Measurements from ENCODE around the gene FGF6.
A peak's percentile ranks its signal among the peaks of the same experiment; 100 is the strongest.

The FGF6 gene

GRCh38 chr12:4450551-4451112 lies 5.0 kb upstream of the FGF6 start:
- Histone ChIP-seq H3K4me3 (ENCODE audit: low read length) (no peak overlapping the region), H3K79me2 (ENCODE audit: low read length) (no peaks in the 10 kb centered on the region), H3K9ac (ENCODE audit: low read length) (no peak overlapping the region), H3K36me3 (replicated peaks; ENCODE audit: insufficient read depth, low read length) (no peaks in the 10 kb centered on the region), H3K4me1 (ENCODE audit: low read length) (peaks cover 8% of the 10 kb centered on the region; the same call in 1 of the 2 replicates), H3K9me2 (replicated peaks; ENCODE audit: insufficient read depth, low read length) (no peaks in the 10 kb centered on the region), H3K27ac (ENCODE audit: low read length) (no peak overlapping the region), H3F3A (ENCODE audit: insufficient read depth, low read length) (no peaks in the 10 kb centered on the region), H2AFZ (ENCODE audit: low read length) (no peak overlapping the region), H3K27me3 (replicated peaks; ENCODE audit: insufficient read depth, low read length) (no peaks in the 10 kb centered on the region), H3K4me2 (ENCODE audit: low read depth, low read length) (no peak overlapping the region), H3K9me3 (replicated peaks; ENCODE audit: insufficient read depth, low read length) (no peaks in the 10 kb centered on the region), H4K20me1 (ENCODE audit: insufficient read depth, low read length) (no peaks in the 10 kb centered on the region)
- DNase-seq: no peak
- TF ChIP-seq CTCF (IDR thresholded peaks at IDR 0.05; ENCODE audit: low read length) (no peak), EZH2 (optimal IDR thresholded peaks at IDR 0.05; ENCODE audit: low read depth, low read length) (no peak), EZH2phosphoT487 (IDR thresholded peaks at IDR 0.05; ENCODE audit: low read length) (no peak)

GRCh38 chr12:4449851-4450221 lies 4.2 kb upstream of the FGF6 start:
- Histone ChIP-seq H3K79me2 (ENCODE audit: low read length) (no peaks in the 10 kb centered on the region), H3K27me3 (replicated peaks; ENCODE audit: insufficient read depth, low read length) (no peaks in the 10 kb centered on the region), H2AFZ (ENCODE audit: low read length) (no peak overlapping the region), H3K9ac (ENCODE audit: low read length) (no peak overlapping the region), H3K4me3 (ENCODE audit: low read length) (no peak overlapping the region), H3K27ac (ENCODE audit: low read length) (no peak overlapping the region), H3K9me3 (replicated peaks; ENCODE audit: insufficient read depth, low read length) (no peaks in the 10 kb centered on the region), H3K4me2 (ENCODE audit: low read depth, low read length) (no peak overlapping the region), H3F3A (ENCODE audit: insufficient read depth, low read length) (no peaks in the 10 kb centered on the region), H3K9me2 (replicated peaks; ENCODE audit: insufficient read depth, low read length) (no peaks in the 10 kb centered on the region), H4K20me1 (ENCODE audit: insufficient read depth, low read length) (no peaks in the 10 kb centered on the region), H3K4me1 (ENCODE audit: low read length) (peaks cover 8% of the 10 kb centered on the region; the same call in 1 of the 2 replicates), H3K36me3 (replicated peaks; ENCODE audit: insufficient read depth, low read length) (no peaks in the 10 kb centered on the region)
- TF ChIP-seq EZH2phosphoT487 (IDR thresholded peaks at IDR 0.05; ENCODE audit: low read length) (no peak), EZH2 (optimal IDR thresholded peaks at IDR 0.05; ENCODE audit: low read depth, low read length) (no peak), CTCF (IDR thresholded peaks at IDR 0.05; ENCODE audit: low read length) (no peak)
- DNase-seq: peak; percentile 26

GRCh38 chr12:4448943-4449850 lies 3.6 kb upstream of the FGF6 start:
- H3K27me3 ChIP-seq (replicated peaks; ENCODE audit: insufficient read depth, low read length): no peaks in the 10 kb centered on the region
- no peak overlapping the region for H3K9ac ChIP-seq (ENCODE audit: low read length)
- DNase-seq: no peak
- H3K79me2 ChIP-seq (ENCODE audit: low read length): no peaks in the 10 kb centered on the region
- no peaks in the 10 kb centered on the region for H3K36me3 ChIP-seq (replicated peaks; ENCODE audit: insufficient read depth, low read length)
- TF ChIP-seq EZH2 (optimal IDR thresholded peaks at IDR 0.05; ENCODE audit: low read depth, low read length) (no peak), CTCF (IDR thresholded peaks at IDR 0.05; ENCODE audit: low read length) (no peak), EZH2phosphoT487 (IDR thresholded peaks at IDR 0.05; ENCODE audit: low read length) (no peak)
- H3K9me3 ChIP-seq (replicated peaks; ENCODE audit: insufficient read depth, low read length): no peaks in the 10 kb centered on the region
- no peak overlapping the region for H3K4me2 ChIP-seq (ENCODE audit: low read depth, low read length)
- H3F3A ChIP-seq (ENCODE audit: insufficient read depth, low read length): no peaks in the 10 kb centered on the region
- H3K4me1 ChIP-seq (ENCODE audit: low read length): peaks cover 8% of the 10 kb centered on the region; the same call in 1 of the 2 replicates
- H3K9me2 ChIP-seq (replicated peaks; ENCODE audit: insufficient read depth, low read length): no peaks in the 10 kb centered on the region
- no peaks in the 10 kb centered on the region for H4K20me1 ChIP-seq (ENCODE audit: insufficient read depth, low read length)
- H2AFZ ChIP-seq (ENCODE audit: low read length): no peak overlapping the region
- no peak overlapping the region for H3K27ac ChIP-seq (ENCODE audit: low read length)
- no peak overlapping the region for H3K4me3 ChIP-seq (ENCODE audit: low read length)

All from MM.1S (cell line).